ENCODE measurements around the gene TRAK1.

GRCh38 chr3:42189736-42190135 is 98.6 kb downstream of the TRAK1 start:
- TF ChIP-seq GATA2 (IDR thresholded peaks at IDR 0.05; ENCODE audit: low read depth, low read length) (no peak), GATA3 (IDR thresholded peaks at IDR 0.05; ENCODE audit: low read depth, low read length) (no peak)

All from SH-SY5Y (cell line).